ENCODE measurements around the gene SLC19A3. TPM values are rescaled to one million over a fixed set of nuclear protein-coding genes. Genes with fewer than 3 reads are reported as not detected.

The SLC19A3 gene
- total RNA-seq, 6 experiments from 2014 or later: 13.7 to 44.1 (median 16.8) TPM

DNA sequence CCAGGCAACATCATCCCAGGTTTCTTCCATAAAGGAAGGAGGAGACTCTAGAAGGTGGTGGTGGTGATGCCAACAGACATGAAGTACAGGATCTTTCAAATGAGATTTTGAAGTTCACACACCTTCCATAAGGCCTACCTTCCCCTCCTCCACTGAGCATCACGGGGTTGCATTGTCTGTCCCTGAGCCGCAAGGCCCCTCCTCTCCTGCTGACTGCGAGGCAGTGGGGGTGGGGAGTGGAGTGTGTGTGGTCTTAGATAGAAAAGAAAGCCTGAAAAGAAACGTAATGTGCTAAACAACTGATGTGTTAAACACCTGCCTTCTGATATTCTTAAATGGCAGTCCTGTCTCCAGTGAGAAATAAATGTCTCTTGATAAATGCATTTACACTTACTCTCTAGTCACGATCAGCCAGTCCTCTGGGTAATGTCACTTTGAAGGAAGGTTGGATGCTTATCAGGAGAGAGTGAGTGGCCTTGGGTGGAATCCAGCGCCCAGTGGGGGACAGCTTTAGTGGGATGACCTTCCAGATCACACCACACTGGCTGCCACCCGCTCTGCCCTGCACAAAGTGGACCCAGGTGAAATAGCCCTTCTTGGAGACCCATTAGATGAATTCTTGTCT lies 56.7 kb downstream of the SLC19A3 start:
- ATAC-seq: no peak
- no peaks in the 10 kb centered on the region for H3K36me3 ChIP-seq
- DNase-seq: no peak
- H3K4me1 ChIP-seq: no peaks in the 10 kb centered on the region
- WGBS (ENCODE audit: insufficient coverage, low coverage, low lambda C conversion rate, missing lambda C conversion rate): 59% methylated on average over 5 of the region's 7 CpGs
- no peak overlapping the region for H3K27ac ChIP-seq
- intact Hi-C loops (cut with DNase I): loop anchor here in 1 of 2 donors (5.0 kb wide), 1 partner anchor 106 kb away; no protein-coding TSS in a partner anchor
- TF ChIP-seq, protein P1, sequence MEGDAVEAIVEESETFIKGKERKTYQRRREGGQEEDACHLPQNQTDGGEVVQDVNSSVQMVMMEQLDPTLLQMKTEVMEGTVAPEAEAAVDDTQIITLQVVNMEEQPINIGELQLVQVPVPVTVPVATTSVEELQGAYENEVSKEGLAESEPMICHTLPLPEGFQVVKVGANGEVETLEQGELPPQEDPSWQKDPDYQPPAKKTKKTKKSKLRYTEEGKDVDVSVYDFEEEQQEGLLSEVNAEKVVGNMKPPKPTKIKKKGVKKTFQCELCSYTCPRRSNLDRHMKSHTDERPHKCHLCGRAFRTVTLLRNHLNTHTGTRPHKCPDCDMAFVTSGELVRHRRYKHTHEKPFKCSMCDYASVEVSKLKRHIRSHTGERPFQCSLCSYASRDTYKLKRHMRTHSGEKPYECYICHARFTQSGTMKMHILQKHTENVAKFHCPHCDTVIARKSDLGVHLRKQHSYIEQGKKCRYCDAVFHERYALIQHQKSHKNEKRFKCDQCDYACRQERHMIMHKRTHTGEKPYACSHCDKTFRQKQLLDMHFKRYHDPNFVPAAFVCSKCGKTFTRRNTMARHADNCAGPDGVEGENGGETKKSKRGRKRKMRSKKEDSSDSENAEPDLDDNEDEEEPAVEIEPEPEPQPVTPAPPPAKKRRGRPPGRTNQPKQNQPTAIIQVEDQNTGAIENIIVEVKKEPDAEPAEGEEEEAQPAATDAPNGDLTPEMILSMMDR (IDR thresholded peaks at IDR 0.05): no peak
- TF ChIP-seq POLR2A (IDR thresholded peaks at IDR 0.05): no peak
- no peaks in the 10 kb centered on the region for H3K9me3 ChIP-seq
- H3K27me3 ChIP-seq: no peaks in the 10 kb centered on the region
- H3K4me3 ChIP-seq: no peak overlapping the region

DNA sequence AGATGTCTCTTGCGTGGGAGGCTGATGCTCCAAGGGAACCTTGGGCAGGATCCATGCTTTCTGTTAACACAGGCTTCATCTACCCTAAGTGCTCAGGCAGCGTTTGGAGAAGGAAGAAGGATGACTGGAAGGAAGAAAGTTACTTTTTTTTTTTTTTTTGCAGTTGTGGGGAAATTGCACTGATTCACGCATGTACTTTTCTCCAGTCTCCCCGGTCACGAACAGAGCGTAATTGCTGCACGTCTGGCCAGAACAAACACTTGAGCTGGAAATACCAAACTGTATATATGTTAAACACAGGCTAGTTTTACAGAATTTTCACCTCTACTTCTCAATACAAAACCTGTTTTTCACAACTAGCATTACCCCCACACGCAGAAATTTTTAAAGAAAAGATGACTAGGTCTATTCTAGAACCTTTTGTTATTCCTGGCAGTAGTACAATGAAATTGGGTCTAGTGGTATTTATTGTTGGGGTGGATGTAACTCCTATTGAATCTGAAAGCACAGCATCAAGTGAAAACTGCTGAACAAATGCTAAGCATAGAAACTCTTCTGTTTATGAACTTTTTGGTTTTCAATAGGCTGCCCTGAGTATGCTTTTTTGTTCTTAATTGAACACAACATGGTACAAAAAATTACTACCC lies 60.5 kb downstream of the SLC19A3 start:
- 76% methylated on average over 8 of the region's 8 CpGs for WGBS (ENCODE audit: insufficient coverage, low coverage, low lambda C conversion rate, missing lambda C conversion rate)

DNA sequence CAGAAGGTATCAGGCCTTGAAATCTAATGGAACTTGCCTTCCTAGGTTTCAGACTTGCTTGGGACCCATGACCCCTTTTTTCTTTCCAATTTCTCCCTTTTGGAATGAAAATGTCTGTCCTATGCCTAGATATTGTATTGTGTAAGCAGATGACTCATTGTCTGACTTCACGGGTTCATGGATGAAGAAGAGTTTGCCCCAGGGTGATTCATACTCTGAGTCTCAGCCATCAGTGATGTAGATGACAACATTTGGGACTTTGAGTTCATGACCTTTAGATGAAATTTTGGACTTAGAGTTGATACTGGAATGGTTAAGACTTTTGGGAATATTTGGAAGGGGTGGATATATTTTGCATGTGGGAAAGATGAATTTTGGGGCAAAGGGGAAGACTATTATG lies 62.4 kb downstream of the SLC19A3 start:
- ATAC-seq (peak; percentile 47 to 84 (median 74)), DNase-seq (no peak)
- peak overlapping the region in 2 of 3 donors; percentile 34 to 72 for H3K27ac ChIP-seq
- TF ChIP-seq, protein P1 (IDR thresholded peaks at IDR 0.05): no peak
- no peak for TF ChIP-seq POLR2A (IDR thresholded peaks at IDR 0.05)
- H3K4me3 ChIP-seq: no peak overlapping the region
- WGBS (ENCODE audit: insufficient coverage, low coverage, low lambda C conversion rate, missing lambda C conversion rate): 0% methylated on average over 1 of the region's 1 CpG
- no peaks in the 10 kb centered on the region for H3K9me3 ChIP-seq
- no peaks in the 10 kb centered on the region for H3K36me3 ChIP-seq
- H3K4me1 ChIP-seq: peaks cover 2 to 9% (median 6%) of the 10 kb centered on the region in 4 donors
- no peaks in the 10 kb centered on the region for H3K27me3 ChIP-seq
- intact Hi-C loops (cut with DNase I): loop anchor here in 1 of 2 donors (10.0 kb wide), 1 partner anchor 251 kb away; no protein-coding TSS in a partner anchor

More for the DNA sequence above, 60.5 kb downstream of the SLC19A3 start:
- TF ChIP-seq, protein P1 (IDR thresholded peaks at IDR 0.05): no peak
- no peak for TF ChIP-seq POLR2A (IDR thresholded peaks at IDR 0.05)
- intact Hi-C loops (cut with DNase I): loop anchor here in 1 of 2 donors (10.0 kb wide), 1 partner anchor 253 kb away; no protein-coding TSS in a partner anchor
- H3K36me3 ChIP-seq: no peaks in the 10 kb centered on the region
- H3K27ac ChIP-seq: no peak overlapping the region
- no peaks in the 10 kb centered on the region for H3K27me3 ChIP-seq
- no peaks in the 10 kb centered on the region for H3K9me3 ChIP-seq
- H3K4me3 ChIP-seq: no peak overlapping the region
- ATAC-seq: no peak
- DNase-seq: no peak
- H3K4me1 ChIP-seq: peaks cover 2 to 9% (median 6%) of the 10 kb centered on the region in 4 donors

DNA sequence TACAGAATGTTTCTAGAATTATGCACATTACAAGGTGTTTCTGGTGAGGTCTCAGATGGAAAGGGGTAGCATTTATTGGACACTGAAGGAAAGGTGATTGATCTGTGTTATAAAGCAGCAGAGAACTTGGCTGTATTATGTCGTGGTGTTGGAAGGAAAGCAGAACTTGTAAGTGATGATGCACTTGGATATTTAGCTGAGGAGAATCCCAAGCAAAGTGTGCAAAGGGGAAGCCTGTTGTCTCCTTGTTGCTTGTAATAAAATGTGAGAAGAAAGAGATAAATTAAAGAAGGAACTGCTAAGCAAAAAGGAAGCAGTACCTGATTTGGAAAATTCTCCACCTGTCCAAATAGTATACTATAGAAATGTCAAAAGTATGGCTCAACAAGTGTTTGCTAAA lies 63.4 kb downstream of the SLC19A3 start:
- TF ChIP-seq, protein P1 (IDR thresholded peaks at IDR 0.05): no peak
- no peak for TF ChIP-seq POLR2A (IDR thresholded peaks at IDR 0.05)
- Histone ChIP-seq H3K36me3 (no peaks in the 10 kb centered on the region), H3K27ac (peak overlapping the region in 1 of 3 donors; percentile 72), H3K4me1 (peaks cover 2 to 9% (median 6%) of the 10 kb centered on the region in 4 donors), H3K9me3 (no peaks in the 10 kb centered on the region), H3K27me3 (no peaks in the 10 kb centered on the region), H3K4me3 (no peak overlapping the region)
- 50% methylated on average over 1 of the region's 1 CpG for WGBS (ENCODE audit: insufficient coverage, low coverage, low lambda C conversion rate, missing lambda C conversion rate)
- ATAC-seq (no peak), DNase-seq (no peak)
- intact Hi-C loops (cut with DNase I): loop anchor here in 1 of 2 donors (10.0 kb wide), 1 partner anchor 250 kb away; no protein-coding TSS in a partner anchor
